Mesenchymal stem cell (in vitro differentiated cells and primary cell): ENCODE data around the gene CD19.

Experiments
- DNase-seq: peaks from one replicate; pipeline ENCODE4 v3.0.0-alpha.2; 2013
- H2AFZ ChIP-seq: one replicate; pipeline ENCODE4 v1.6.1; 2013; ENCODE audit warnings: low read depth, mild to moderate bottlenecking, control low read depth, inconsistent platforms, low read length, moderate library complexity
- H2AK5ac ChIP-seq: 2 replicates; pipeline ENCODE4 v1.6.1; 2013; ENCODE audit warnings: low read length, moderate library complexity, mild to moderate bottlenecking, inconsistent platforms; ENCODE audit not compliant: severe bottlenecking
- H2BK120ac ChIP-seq: one replicate; pipeline ENCODE4 v1.6.1; 2013; ENCODE audit warnings: low read depth, mild to moderate bottlenecking, inconsistent platforms, low read length, moderate library complexity
- H2BK12ac ChIP-seq, 2 experiments: one replicate each; pipeline ENCODE4 v1.6.1; 2013; ENCODE audit warnings: inconsistent platforms in 2 of 2, low read length in 2 of 2, mild to moderate bottlenecking in 2 of 2, moderate library complexity in 2 of 2, control low read depth in 1 of 2
- H2BK15ac ChIP-seq: one replicate; pipeline ENCODE4 v1.6.1; 2013; ENCODE audit warnings: mild to moderate bottlenecking, low read depth, inconsistent platforms; ENCODE audit not compliant: poor library complexity, severe bottlenecking
- H2BK5ac ChIP-seq: 2 replicates; pipeline ENCODE4 v1.6.1; 2013; ENCODE audit warnings: low read depth, mild to moderate bottlenecking, low read length, control low read depth, inconsistent platforms; ENCODE audit not compliant: poor library complexity, severe bottlenecking
- H3K14ac ChIP-seq, 2 experiments: one replicate each; pipeline ENCODE4 v1.6.1; 2013; ENCODE audit warnings: inconsistent platforms in 2 of 2, low read length in 2 of 2, control low read depth in 1 of 2, mild to moderate bottlenecking in 1 of 2, moderate library complexity in 1 of 2
- H3K18ac ChIP-seq, 2 experiments: one replicate each; pipeline ENCODE4 v1.6.1; 2013; ENCODE audit warnings: inconsistent platforms in 2 of 2, low read length in 2 of 2, control low read depth in 1 of 2, low read depth in 1 of 2, mild to moderate bottlenecking in 1 of 2
- H3K23ac ChIP-seq, 2 experiments: one replicate each; pipeline ENCODE4 v1.6.1; 2013; ENCODE audit warnings: inconsistent platforms in 2 of 2, low read length in 2 of 2, mild to moderate bottlenecking in 2 of 2, moderate library complexity in 2 of 2, control low read depth in 1 of 2
- H3K27ac ChIP-seq: 2 replicates; pipeline ENCODE4 v1.5.1; 2013; ENCODE audit warnings: mild to moderate bottlenecking, moderate library complexity, low read length, control low read depth, inconsistent platforms; ENCODE audit not compliant: poor library complexity, severe bottlenecking
- H3K27me3 ChIP-seq, 2 experiments: 2 replicates each; pipeline versions ENCODE4 v1.6.1 to v1.7.0; 2013; ENCODE audit warnings: low read length in 2 of 2, mild to moderate bottlenecking in 2 of 2, moderate library complexity in 2 of 2, control low read depth in 1 of 2, inconsistent platforms in 1 of 2; ENCODE audit not compliant: control insufficient read depth in 1 of 2, insufficient read depth in 1 of 2
- H3K36me3 ChIP-seq, 2 experiments: 2 replicates each; pipeline versions ENCODE4 v1.6.1 to v1.7.0; 2013; ENCODE audit warnings: low read length in 2 of 2, control low read depth in 1 of 2, inconsistent platforms in 1 of 2, low read depth in 1 of 2, mild to moderate bottlenecking in 1 of 2; ENCODE audit not compliant: insufficient read depth in 2 of 2, control insufficient read depth in 1 of 2
- H3K4ac ChIP-seq, 2 experiments: one replicate each; pipeline ENCODE4 v1.6.1; 2013; ENCODE audit warnings: inconsistent platforms in 2 of 2, low read length in 2 of 2, mild to moderate bottlenecking in 2 of 2, moderate library complexity in 2 of 2, control low read depth in 1 of 2, low read depth in 1 of 2
- H3K4me1 ChIP-seq: 2 replicates; pipeline ENCODE4 v1.6.1; 2013; ENCODE audit warnings: low read depth, low read length, control low read depth; ENCODE audit not compliant: control insufficient read depth, insufficient read depth
- H3K4me2 ChIP-seq: 2 replicates; pipeline ENCODE4 v1.6.1; 2013; ENCODE audit warnings: low read length, mild to moderate bottlenecking, inconsistent platforms; ENCODE audit not compliant: poor library complexity, severe bottlenecking
- H3K4me3 ChIP-seq, 2 experiments: 2 replicates each; pipeline versions ENCODE4 v1.5.1 to v1.7.0; 2013; ENCODE audit warnings: low read length in 2 of 2, mild to moderate bottlenecking in 2 of 2, control low read depth in 1 of 2, low read depth in 1 of 2; ENCODE audit not compliant: insufficient read depth in 1 of 2
- H3K79me1 ChIP-seq: replicated peaks from 2 replicates; pipeline ENCODE4 v1.6.1; 2013; ENCODE audit warnings: mild to moderate bottlenecking, control low read depth, low read length, inconsistent platforms; ENCODE audit not compliant: poor library complexity, severe bottlenecking
- H3K9ac ChIP-seq: 2 replicates; pipeline ENCODE4 v1.7.0; 2013; ENCODE audit warnings: mild to moderate bottlenecking, low read length, moderate library complexity
- H3K9me3 ChIP-seq: 2 replicates; pipeline ENCODE4 v1.7.0; 2013; ENCODE audit warnings: mild to moderate bottlenecking, low read length; ENCODE audit not compliant: control insufficient read depth
- H4K8ac ChIP-seq: one replicate; pipeline ENCODE4 v1.6.1; 2013; ENCODE audit warnings: inconsistent platforms, mild to moderate bottlenecking, low read length, moderate library complexity
- H4K91ac ChIP-seq: one replicate; pipeline ENCODE4 v1.6.1; 2013; ENCODE audit warnings: mild to moderate bottlenecking, low read length, inconsistent platforms
- WGBS: methylation state at CpG from one replicate; pipeline ENCODE4 v1.1.7; 2013; ENCODE audit warnings: mixed read lengths; 5-methylcytosine and 5-hydroxymethylcytosine counted together

The CD19 gene

GRCh38 chr16:28905800-28906372, 25.9 kb upstream of the CD19 start:
- Histone ChIP-seq H2AFZ (no peak overlapping the region), H2BK12ac (no peak overlapping the region), H3K36me3 (peaks cover 18 to 74% of the 10 kb centered on the region in 2 experiments), H3K4me1 (peaks cover 6% of the 10 kb centered on the region), H4K8ac (peak overlapping the region; percentile 36), H3K4me2 (no peak overlapping the region), H3K18ac (no peak overlapping the region), H3K27me3 (no peaks in the 10 kb centered on the region), H2BK120ac (no peak overlapping the region), H3K9me3 (no peaks in the 10 kb centered on the region), H2BK5ac (no peak overlapping the region), H3K4me3 (no peak overlapping the region), H3K27ac (no peak overlapping the region), H3K4ac (no peak overlapping the region), H3K23ac (no peak overlapping the region), H3K79me1 (no peaks in the 10 kb centered on the region), H3K14ac (no peak overlapping the region), H4K91ac (no peak overlapping the region), H2AK5ac (no peak overlapping the region), H2BK15ac (no peak overlapping the region), H3K9ac (no peak overlapping the region)
- 93% methylated on average over 24 of the region's 24 CpGs for WGBS
- DNase-seq = no peak

DNA sequence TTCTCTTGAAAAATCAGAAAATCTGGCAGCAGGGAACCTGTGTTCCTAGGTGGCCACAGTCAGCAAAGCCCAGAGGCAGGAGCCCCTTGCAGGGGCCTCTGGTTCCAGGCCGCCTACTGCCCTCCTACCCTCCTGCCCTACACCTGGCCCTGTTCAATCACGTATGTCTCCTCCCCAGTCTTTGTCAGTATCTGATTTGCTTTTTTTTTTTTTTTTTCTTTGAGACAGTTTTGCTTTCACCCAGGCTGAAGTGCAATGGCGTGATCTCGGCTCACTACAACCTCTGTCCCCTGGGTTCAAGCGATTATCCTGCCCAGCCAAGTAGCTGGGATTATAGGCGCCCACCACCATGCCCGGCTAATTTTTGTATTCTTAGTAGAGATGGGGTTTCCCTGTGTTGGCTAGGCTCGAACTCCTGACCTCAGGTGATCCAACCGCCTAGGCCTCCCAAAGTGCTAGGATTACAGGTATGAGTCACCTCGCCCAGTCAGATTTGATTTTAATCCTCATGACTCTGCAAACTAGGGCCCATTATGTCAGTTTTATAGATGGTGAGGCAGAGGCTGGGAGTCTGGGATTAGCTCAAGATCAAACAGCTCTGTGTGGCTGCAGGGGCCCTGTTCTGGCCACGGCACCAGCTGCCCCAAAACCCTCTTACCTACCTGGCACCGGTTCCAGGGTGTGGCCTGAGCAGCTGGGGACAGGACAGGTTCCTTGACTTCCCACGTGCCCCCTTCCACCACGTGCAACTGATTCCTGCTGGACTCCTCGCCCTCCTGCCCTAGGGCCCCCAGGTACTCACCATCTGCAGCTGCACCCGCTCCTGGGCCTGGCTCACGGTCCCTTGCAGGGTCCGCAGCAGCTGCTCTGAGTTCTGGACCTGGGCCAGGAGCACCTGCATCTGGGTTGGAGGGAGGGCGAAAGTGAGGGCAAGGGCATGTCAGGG, 21.4 kb upstream of the CD19 start:
- no peak overlapping the region for H3K14ac ChIP-seq
- no peak overlapping the region for H3K18ac ChIP-seq
- no peaks in the 10 kb centered on the region for H3K9me3 ChIP-seq
- H2BK5ac ChIP-seq = no peak overlapping the region
- no peak overlapping the region for H2BK120ac ChIP-seq
- H2BK12ac ChIP-seq = no peak overlapping the region
- no peak overlapping the region for H3K23ac ChIP-seq
- peaks cover 2% of the 10 kb centered on the region for H3K4me1 ChIP-seq
- no peak overlapping the region for H3K4me3 ChIP-seq
- H4K91ac ChIP-seq = no peak overlapping the region
- H3K27ac ChIP-seq = no peak overlapping the region
- H3K4me2 ChIP-seq = no peak overlapping the region
- no peak overlapping the region for H2BK15ac ChIP-seq
- H3K9ac ChIP-seq = no peak overlapping the region
- H2AFZ ChIP-seq = no peak overlapping the region
- peaks cover 45 to 71% of the 10 kb centered on the region in 2 experiments for H3K36me3 ChIP-seq
- H3K27me3 ChIP-seq = no peaks in the 10 kb centered on the region
- peaks cover 6% of the 10 kb centered on the region for H3K79me1 ChIP-seq
- DNase-seq = no peak
- H3K4ac ChIP-seq = no peak overlapping the region
- H4K8ac ChIP-seq = no peak overlapping the region
- H2AK5ac ChIP-seq = no peak overlapping the region
- WGBS = 92% methylated on average over 18 of the region's 19 CpGs

DNA sequence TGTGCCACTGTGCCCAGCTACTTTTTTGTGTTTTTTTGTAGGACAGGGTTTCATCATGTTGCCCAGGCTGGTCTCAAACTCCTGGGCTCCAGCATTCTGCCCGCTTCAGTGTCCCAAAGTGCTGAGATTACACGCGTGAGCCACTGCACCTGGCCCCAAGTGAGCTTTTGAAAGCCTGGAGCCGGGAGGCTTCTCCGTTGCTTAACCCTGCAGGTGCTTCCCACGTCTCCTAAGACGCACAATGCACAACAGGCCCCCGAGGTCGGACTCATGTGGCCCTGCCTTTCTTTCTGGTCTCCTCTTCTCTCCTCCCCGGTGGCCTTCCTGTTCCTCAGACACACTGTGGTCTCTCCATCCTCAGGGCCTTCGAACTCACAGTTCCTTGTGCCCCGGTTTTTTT, 19.2 kb upstream of the CD19 start:
- Histone ChIP-seq H3K36me3 (peaks cover 59 to 68% of the 10 kb centered on the region in 2 experiments), H2BK15ac (no peak overlapping the region), H3K23ac (no peak overlapping the region), H3K4me2 (no peak overlapping the region), H2AFZ (no peak overlapping the region), H4K8ac (no peak overlapping the region), H3K9ac (no peak overlapping the region), H3K79me1 (peaks cover 6% of the 10 kb centered on the region), H3K18ac (no peak overlapping the region), H3K9me3 (no peaks in the 10 kb centered on the region), H4K91ac (no peak overlapping the region), H3K27me3 (no peaks in the 10 kb centered on the region), H2BK12ac (no peak overlapping the region), H3K14ac (no peak overlapping the region), H2BK5ac (no peak overlapping the region), H3K4me1 (peaks cover 2% of the 10 kb centered on the region), H3K4ac (no peak overlapping the region), H2AK5ac (no peak overlapping the region), H3K27ac (no peak overlapping the region), H3K4me3 (no peak overlapping the region), H2BK120ac (no peak overlapping the region)
- no peak for DNase-seq
- WGBS = 94% methylated on average over 12 of the region's 12 CpGs

- H3K4me1 ChIP-seq = peaks cover 2% of the 10 kb centered on the region
- no peak overlapping the region for H3K27ac ChIP-seq
- H2AFZ ChIP-seq = no peak overlapping the region
- H3K9me3 ChIP-seq = no peaks in the 10 kb centered on the region
- no peak overlapping the region for H2AK5ac ChIP-seq
- peaks cover 6% of the 10 kb centered on the region for H3K79me1 ChIP-seq
- H4K91ac ChIP-seq = peak overlapping the region; percentile 39
- H3K4me2 ChIP-seq = no peak overlapping the region
- no peak for DNase-seq
- no peak overlapping the region for H3K4me3 ChIP-seq
- H3K23ac ChIP-seq = no peak overlapping the region
- H3K27me3 ChIP-seq = no peaks in the 10 kb centered on the region
- no peak overlapping the region for H3K18ac ChIP-seq
- no peak overlapping the region for H2BK120ac ChIP-seq
- no peak overlapping the region for H4K8ac ChIP-seq
- H3K36me3 ChIP-seq = peaks cover 61 to 71% of the 10 kb centered on the region in 2 experiments
- H3K9ac ChIP-seq = no peak overlapping the region
- H2BK15ac ChIP-seq = no peak overlapping the region
- WGBS = 94% methylated on average over 28 of the region's 29 CpGs
- H2BK12ac ChIP-seq = no peak overlapping the region
- no peak overlapping the region for H3K14ac ChIP-seq
- no peak overlapping the region for H2BK5ac ChIP-seq
- no peak overlapping the region for H3K4ac ChIP-seq
Measured at GRCh38 chr16:28913946-28914724, 17.6 kb upstream of the CD19 start.
